GM19025 (cell line): Measurements from ENCODE around the gene EBI3.
"Not testable (repeated sequence)": the region's sequence is repeated elsewhere in the genome, so short reads cannot be mapped to it uniquely, and the experiment has no call there.

Experiments used
- ATAC-seq: cut with Tn5 transposase; IDR thresholded peaks from one replicate; pipeline ENCODE4 v1.9.1; 2021; ENCODE audit warnings: mild to moderate bottlenecking, low read depth, moderate library complexity; ENCODE audit not compliant: unreplicated experiment

Gene EBI3

DNA sequence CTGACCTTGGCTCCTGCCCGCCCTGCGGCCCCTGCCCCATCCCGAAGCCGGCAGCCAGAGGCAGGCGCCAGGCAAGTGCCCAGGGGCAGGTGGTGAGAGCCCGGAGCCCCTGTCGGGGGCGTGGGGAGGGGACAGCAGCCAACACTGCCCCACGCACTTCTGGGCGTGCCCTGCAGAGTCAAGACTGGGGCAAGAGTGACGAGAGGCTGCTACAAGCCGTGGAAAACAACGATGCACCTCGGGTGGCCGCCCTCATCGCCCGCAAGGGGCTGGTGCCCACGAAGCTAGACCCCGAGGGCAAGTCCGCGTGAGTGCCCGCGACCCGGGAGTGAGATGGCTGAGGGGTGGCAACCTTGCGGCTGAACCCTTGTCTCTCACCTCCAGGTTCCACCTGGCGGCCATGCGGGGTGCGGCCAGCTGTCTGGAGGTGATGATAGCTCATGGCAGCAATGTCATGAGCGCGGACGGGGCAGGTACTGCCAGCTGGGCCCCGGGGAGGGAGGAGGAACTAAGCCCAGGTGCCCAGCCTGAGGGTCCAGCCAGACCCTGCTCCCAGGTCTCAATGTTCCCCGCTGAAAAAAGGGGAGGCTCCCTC, 29.5 kb upstream of the EBI3 start:
- no peak for ATAC-seq

DNA sequence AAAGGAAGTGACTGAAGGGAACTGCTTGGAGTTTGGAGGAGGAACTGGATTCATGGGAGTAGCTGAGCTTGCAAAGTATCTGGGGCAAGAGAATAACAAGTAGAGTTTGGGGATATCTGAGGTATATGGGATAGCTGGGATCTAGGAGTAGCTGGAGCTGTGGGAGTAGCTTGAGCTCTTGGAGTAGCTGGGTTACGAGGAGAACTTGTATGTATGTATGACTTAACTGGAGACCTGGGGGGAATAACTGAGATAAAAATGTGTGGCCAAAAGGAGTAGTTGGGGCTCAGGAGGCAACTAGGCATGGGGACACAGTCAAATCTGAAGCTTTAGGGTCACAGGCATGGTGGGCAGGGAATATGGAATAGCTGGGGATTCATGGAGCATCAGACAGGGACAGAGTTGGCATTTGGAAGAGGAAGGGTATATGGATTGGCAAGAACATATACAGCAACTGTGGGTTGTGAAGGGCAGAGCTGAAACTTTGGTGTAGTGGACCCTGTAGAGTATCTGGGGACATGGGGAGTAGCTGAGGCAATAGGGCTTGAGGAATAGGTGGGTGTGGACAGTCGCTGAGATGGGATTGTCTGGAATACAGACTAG, 28.3 kb upstream of the EBI3 start:
- no peak for ATAC-seq

DNA sequence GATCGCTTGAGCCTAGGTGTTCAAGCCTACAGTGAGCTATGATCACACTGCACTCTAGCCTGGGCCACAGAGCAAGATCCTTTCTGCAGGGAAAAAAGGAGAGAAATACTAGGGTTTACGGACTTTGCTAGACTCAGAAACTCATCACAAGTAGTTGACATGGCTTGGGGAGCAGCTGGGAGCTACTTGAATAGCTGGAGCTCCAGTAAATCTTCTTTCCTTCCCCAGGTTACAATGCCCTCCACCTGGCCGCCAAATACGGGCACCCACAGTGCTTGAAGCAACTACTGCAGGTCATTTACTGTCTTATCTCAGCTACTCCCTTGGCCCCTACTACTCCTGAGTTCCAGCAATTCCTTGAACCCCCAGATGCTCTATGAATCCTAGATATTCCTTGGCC, 27.5 kb upstream of the EBI3 start:
- ATAC-seq: no peak

DNA sequence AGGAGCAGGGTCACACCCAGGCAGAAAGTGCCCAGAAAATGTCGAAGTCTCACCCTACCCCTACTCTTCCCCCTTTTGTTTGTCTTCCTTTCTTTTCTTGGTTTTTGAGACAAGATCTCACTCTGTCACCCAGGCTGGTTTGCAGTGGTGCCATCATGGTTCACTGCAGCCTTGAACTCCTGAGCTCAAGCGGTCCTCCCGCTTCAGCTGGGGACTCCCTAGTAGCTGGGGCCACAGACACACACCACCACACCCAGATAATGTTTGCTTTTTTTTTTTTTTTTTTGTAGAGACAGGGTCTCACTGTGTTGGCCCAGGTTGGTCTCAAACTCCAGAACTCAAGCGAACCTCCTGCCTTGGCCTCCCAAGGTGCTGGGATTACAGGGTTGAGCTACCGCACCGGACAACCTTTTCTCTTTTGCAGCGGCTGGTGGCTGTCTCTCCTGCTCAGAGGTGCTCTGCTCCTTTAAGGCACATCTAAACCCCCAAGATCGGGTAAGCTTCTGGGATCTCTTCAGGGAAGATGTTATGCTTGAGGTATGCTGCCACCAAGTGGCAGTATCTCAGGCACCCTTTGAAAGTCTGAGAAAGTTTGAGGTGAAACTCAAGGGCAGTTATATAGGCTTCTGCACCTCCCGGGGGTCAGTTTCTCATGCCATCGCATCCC, 22.4 kb upstream of the EBI3 start:
- ATAC-seq: no peak

DNA sequence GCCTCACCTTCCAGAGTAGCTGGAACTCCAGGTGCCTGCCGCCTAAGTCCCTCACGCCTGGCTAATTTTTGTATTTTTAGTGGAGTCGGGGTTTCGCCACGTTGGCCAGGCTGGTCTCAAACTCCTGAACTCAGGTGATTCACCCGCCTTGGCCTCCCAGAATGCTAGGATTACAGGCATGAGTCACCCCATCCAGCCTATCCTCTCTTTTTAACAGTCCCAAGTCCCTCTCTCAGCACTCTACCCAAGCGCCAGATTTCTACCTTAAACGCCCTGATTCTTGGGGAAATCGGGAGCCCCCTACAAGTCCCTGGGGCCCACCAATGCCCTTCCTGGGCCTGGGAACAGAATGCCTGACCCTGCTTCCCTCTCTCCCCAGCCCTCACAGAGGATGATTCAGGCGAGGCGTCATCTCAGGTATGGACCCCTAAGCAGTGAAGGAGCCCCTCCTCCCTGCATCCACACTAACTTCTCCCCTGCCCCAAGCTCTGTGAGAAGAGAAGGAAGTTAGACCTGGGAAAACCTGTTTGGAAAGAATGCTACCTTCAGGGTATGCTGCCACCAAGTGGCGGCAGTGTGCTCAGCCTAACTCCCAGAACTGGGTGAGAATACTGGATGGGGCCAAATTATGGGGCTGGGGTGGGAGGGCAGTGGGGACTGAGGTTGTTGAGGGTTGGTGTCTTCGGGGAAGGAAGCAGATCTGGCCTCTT, 20.8 kb upstream of the EBI3 start:
- ATAC-seq: no peak

DNA sequence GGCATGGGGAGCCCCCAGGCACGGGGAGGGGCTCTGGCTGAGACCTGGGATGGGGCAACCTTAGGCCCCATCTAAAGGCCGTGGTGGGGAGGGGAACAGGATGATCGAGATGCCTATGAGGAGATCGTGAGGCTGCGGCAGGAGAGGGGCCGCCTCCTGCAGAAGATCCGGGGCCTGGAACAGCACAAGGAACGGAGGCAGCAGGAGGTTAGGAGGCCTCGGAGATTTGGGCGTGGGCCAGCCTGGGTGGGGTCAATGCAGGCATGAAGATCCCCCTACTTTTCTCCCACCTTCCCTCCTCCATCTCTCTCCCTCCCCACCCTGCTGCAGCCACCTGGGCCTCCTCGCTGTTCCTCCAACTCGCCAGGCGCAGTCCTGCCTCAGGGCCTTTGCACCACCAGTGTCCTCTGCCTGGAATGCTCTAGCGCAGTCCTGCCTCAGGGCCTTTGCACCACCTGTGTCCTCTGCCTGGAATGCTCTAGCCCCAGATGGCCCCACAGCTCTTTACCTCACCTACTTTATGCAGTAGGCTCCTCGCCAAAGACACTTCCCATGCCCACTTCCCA, 19.1 kb upstream of the EBI3 start:
- no peak for ATAC-seq

DNA sequence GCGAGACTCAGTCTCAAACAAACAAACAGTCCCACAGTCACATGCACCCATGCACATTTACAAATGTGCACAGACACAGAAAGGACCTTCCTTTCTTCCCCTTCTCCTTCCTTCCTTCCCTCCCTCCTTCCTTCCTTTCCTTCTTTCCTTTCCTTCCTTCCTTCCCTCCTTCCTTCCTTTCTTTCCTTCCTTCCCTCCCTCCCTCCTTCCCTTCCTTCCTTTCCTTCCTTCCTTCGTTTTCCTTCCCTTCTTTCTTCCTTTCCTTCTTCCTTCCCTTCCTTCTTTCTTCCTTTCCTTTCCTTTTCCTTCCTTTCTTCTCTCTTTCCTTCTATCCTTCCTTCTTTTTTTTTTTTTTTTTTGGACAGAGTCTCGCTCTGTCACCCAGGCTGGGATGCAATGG, 16.2 kb upstream of the EBI3 start:
- ATAC-seq: no peak

DNA sequence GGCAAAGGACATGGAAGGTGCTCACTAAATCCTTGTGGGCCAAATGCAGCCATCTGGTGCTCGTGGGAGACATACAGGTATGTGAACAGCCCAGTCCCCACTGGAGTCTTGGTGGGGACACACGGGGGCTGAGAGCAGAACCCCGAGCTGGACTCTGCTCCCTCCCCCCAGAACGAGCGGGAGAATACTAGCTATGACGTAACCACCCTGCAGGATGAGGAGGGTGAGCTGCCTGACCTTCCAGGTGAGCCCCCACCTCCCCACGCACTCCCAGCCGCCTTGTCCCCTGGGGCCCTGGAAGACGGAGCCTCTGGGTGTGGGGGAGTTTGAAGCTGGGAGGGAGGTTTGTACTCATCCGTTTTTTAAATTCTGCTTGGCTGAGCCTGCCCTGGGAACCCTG, 13.5 kb upstream of the EBI3 start:
- ATAC-seq: no peak

DNA sequence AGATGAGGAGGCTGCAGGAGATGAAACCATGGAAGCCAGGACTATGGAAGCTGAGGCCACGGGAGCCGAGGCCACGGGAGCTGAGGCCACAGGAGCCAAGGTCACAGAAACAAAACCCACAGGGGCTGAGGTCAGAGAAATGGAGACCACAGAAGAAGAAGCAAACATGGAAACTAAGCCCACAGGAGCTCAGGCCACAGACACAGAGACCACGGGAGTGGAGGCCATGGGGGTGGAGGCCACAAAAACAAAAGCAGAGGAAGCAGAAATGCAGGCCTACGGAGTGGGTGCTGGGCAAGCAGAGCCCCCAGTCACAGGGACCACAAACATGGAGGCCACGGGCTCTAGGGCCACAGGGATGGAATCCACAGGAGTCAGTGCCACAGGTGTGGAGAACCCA, 12.5 kb upstream of the EBI3 start:
- no peak for ATAC-seq

DNA sequence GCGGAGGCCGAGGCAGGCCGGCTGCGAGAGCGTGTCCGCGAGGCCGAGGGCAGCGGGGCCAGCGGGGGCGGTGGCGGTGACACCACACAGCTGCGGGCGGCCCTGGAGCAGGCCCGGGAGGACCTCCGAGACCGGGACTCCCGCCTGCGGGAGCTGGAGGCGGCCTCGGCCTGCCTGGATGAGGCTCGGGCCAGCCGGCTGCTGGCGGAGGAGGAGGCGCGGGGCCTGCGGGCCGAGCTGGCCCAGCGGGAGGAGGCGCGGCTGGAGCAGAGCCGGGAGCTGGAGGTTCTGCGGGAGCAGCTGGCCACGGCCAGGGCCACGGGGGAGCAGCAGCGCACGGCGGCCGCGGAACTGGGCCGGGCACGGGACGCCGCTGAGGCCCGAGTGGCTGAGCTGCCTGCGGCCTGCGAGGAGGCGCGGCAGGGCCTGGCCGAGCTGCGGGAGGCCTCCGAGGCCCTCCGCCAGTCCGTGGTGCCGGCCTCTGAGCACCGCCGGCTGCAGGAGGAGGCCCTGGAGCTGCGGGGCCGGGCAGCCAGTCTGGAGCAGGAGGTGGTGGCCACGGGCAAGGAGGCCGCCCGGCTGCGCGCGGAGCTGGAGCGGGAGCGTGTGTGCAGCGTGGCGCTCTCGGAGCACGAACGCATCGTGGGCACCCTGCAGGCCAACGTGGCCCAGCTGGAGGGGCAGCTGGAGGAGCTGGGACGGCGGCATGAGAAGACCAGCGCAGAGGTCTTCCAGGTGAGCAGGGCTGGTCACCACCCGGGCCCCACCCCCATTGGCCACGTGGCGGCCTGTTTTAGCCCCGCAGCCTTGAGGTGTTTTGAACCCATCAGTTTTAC, 11.7 kb upstream of the EBI3 start:
- ATAC-seq: no peak

DNA sequence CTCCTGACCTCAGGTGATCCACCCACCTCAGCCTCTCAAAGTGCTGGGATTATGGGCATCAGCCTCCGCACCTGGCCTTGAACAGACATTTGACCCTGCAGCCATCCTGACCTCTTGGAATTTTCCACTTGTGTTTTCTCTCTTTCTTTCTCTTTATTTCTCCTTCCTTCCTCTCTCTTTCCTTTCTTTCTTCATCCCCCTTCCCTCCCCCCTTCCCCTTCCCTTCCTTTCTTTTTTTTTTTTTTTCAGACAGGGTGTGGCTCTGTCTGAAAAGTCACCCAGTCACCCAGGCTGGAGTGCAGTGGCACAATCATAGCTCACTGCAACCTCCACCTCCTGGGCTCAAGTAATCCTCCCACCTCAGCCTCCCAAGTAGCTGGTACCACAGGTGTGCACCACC, 10.8 kb upstream of the EBI3 start:
- ATAC-seq: not testable (repeated sequence)

DNA sequence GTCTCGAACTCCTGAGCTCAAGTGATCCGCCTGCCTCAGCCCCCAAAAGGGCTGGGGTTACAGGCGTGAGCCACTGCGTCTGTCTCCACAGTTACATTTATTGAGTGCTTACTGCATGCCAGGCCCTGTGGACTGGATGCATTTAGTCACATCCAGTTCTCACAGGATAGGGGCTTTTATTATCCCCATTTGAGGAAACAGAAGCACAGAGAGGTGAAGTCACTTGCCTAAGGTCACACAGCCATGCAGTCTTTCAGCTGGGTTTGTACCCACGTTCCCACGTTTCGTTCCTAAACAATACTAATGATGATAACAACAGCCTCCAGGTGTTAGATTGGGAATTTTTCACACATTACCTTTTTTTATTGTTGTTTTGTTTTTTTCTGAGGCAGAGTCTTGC, 9.1 kb upstream of the EBI3 start:
- ATAC-seq: no peak

DNA sequence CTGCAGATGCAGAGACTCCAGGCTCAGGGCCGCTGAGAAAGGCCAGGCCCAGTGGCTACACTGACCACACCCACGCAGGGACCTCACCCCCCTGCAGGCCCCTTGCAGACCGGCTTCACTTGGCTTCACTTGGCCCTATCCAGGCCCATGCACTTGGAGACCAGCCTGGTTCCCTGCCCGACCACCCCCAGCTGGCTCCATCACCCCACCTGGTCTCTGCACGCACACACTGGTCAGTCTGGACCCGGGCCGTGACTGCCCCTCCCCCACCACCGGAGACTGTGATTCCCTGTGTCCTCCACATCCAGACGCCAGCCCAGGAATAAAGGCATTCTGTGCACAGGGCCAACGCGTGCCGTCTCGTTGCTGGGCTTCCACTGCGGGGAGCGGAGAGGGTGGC, 4.9 kb upstream of the EBI3 start:
- no peak for ATAC-seq

DNA sequence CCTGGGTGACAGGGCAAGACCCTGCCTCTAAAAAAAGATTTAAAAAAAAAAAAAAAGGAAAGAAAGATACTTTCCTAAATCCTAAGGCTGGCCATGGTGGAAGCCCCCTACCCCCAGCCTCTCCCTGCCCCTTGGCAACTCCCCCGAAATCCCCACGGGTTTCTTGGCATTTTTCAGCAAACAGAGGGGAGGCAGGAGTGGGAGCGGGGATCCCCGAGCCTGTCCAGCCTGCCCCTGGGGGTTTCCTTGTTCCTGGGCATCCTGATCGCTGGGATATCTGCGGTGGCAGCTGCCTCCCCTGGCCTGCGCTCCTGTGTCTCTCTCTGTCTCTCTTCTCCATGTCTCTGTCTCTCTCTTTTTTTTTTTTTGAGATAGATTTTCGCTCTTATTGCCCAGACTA, 3.4 kb upstream of the EBI3 start:
- ATAC-seq: no peak

DNA sequence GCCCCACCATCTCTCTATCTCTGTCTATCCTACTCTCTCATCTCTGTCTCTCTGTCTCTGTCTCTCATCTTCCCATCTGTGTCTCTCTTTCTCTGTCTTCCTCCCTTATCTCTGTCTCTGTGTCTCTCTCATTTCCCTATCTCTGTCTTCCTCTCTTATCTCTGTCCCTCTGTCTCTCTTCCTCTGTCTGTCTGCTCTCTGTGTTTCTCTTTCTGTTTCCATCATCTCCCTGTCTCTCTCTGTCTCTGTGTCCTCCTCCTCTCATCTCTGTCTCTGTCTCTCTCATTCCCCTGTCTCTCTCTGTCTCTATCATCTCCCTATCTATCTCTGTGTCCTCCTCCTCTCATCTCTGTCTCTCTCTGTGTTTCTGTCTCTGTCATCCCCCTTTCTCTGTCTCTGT, 1.6 kb upstream of the EBI3 start:
- no peak for ATAC-seq

DNA sequence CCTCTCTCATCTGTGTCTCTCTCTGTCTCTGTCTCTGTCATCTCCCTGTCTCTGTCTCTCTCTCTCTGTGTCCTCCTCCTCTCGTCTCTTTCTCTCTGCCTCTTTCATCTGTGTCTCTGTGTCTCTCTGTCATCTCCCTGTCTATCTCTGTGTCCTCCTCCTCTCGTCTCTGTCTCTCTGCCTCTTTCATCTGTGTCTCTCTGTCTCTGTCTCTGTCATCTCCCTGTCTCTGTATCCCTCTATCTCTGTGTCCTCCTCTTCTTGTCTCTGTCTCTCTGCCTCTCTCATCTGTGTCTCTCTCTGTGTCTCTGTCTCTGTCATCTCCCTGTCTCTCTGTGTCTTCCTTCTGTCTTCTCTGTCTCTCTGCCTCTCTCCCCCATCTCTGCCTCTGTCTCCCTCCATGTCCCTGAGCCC, 551 bp upstream of the EBI3 start:
- no peak for ATAC-seq

DNA sequence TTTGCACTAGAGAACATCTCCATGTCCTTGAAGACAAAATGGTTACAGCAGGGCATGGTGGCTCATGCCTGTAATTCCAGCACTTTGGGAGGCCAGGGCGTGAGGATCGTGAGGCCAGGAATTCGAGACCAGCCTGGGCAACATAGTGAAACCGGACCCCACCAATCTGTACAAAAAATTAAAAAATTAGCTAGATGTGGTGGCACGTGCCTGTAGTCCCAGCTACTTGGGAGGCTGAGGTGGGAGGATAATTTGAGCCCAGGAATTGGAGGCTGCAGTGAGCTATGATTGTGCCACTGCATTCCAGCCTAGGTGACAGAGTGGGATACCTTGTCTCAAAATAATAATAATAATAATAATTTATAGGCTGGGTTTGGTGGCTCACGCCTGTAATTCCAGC, 914 bp downstream of the EBI3 start:
- not testable (repeated sequence) for ATAC-seq

DNA sequence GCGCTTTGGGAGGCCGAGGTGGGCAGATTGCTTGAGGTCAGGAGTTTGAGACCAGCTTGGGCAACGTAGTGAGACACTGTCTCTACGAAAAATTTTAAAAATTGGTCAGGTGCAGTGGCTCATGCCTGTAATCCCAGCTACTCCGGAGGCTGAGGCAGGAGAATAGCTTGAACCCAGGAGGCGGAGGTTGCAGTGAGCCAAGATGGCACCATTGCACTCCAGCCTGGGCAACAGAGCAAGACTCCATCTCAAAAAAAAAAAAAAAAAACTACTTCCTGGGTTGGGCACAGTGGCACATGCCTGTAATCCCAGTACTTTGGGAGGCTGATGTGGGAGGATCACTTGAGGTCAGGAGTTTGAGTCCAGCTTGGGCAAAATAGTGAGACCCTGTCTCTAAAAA, 2.2 kb downstream of the EBI3 start:
- not testable (repeated sequence) for ATAC-seq

DNA sequence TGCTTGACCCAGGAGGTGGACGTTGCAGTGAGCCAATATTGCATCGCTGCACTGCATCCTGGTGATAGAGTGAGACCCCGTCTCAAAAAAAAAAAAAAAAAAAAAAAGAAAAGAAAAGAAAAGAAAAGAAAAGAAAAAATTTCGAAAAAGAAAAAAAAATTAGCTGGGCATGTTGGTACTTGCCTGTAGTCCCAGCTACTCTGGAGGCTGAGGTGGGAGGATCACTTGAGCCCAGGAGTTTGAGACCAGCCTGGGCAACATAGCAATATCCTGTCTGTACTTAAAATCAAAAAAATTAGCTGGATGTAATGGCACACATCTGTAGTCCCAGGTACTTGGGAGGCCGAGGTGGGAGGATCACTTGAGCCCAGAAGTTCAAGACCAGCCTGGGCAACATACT, 2.8 kb downstream of the EBI3 start:
- not testable (repeated sequence) for ATAC-seq

DNA sequence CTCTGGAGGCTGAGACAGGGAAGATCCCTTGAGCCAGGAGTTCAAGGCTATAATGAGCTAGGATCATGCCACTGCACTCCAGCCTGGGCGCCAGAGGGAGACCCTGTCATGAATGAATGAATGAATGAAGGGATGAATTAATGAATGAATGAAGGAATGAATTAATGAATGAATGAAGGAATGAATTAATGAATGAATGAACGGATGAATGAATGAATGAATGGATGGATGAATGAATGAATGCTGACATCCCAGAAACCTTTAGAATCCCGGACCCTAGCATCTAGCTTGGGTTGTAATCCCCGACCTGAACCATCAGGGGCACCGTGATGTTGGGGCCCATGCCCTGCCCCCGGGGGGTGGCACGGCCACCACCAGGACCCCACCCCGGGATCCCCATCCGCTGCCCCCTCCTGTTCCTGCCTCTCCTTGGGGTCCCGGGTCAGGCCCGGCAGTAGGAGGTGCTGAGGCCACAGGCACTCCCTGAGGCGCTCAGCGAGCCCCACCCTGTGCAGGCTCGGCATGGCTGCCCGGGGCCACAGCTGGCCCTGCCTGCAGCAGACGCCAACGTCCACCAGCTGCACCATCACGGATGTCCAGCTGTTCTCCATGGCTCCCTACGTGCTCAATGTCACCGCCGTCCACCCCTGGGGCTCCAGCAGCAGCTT, 3.4 kb downstream of the EBI3 start:
- no peak for ATAC-seq
